Measurements from ENCODE around the gene C1GALT1. TPM values are rescaled to one million over a fixed set of nuclear protein-coding genes. Genes with fewer than 3 reads are reported as not detected.

The C1GALT1 gene
- total and polyA plus RNA-seq, 2 experiments from 2014 or later, result 58.2 to 203 TPM

GRCh38 chr7:7256731-7257274 lies 74.5 kb downstream of the C1GALT1 start:
- TF ChIP-seq ZNF462 (CRISPR knock-in tag; IDR thresholded peaks at IDR 0.05) (no peak), ZNF114 (CRISPR knock-in tag; IDR thresholded peaks at IDR 0.05) (no peak), JUNB (IDR thresholded peaks at IDR 0.05; ENCODE audit: unreplicated experiment) (no peak), EZH2phosphoT487 (IDR thresholded peaks at IDR 0.05; ENCODE audit: unreplicated experiment) (no peak), STAT1 (IDR thresholded peaks at IDR 0.05; ENCODE audit: unreplicated experiment) (no peak), CTCF (conservative IDR thresholded peaks at IDR 0.05; ENCODE audit: low read depth in 2 of 2) (no peak), CREB1 (CRISPR knock-in tag; IDR thresholded peaks at IDR 0.05; ENCODE audit: low read depth) (no peak), ETS1 (IDR thresholded peaks at IDR 0.05) (no peak), REST (IDR thresholded peaks at IDR 0.05; ENCODE audit: unreplicated experiment) (no peak)
- no peak overlapping the region for H3K27ac ChIP-seq (ENCODE audit: low read depth)
- no peaks in the 10 kb centered on the region; the same call in 1 of the 2 replicates for H3K9me2 ChIP-seq (ENCODE audit: insufficient read depth)
- Mint-ChIP-seq H3K36me3 (ENCODE audit: low read depth) (peaks cover 4% of the 10 kb centered on the region; the same call in 2 of the 3 replicates), H3K27me3 (ENCODE audit: insufficient read depth, low read depth, poor library complexity) (no peaks in the 10 kb centered on the region), H3K9me3 (no peaks in the 10 kb centered on the region), H3K4me3 (no peak overlapping the region), H3K4me1 (peaks cover 36% of the 10 kb centered on the region), H3K27ac (peak overlapping the region; percentile 56)
- DNase-seq (ENCODE audit: low spot score) (no peak), ATAC-seq (no peak)
- H3F3A ChIP-seq (replicated peaks; ENCODE audit: low read depth), result no peaks in the 10 kb centered on the region
- H3K4me2 ChIP-seq, result no peak overlapping the region
- H3K36me3 ChIP-seq (ENCODE audit: insufficient read depth), result no peaks in the 10 kb centered on the region
- H2AFZ ChIP-seq, result no peak overlapping the region
- no peak overlapping the region for H3K4me3 ChIP-seq
- no peaks in the 10 kb centered on the region for H3K79me2 ChIP-seq (replicated peaks; ENCODE audit: insufficient read depth)
- peaks cover 30% of the 10 kb centered on the region for H3K4me1 ChIP-seq (ENCODE audit: insufficient read depth)
- no peaks in the 10 kb centered on the region for H4K20me1 ChIP-seq (replicated peaks; ENCODE audit: insufficient read depth)
- no peaks in the 10 kb centered on the region for H3K27me3 ChIP-seq (ENCODE audit: insufficient read depth)
